GM18511 (cell line): ENCODE measurements around the gene MDGA2.
"Not testable (repeated sequence)": the region's sequence is repeated elsewhere in the genome, so short reads cannot be mapped to it uniquely, and the experiment has no call there.

Source experiments
- ATAC-seq: cut with Tn5 transposase; IDR thresholded peaks from one replicate; pipeline ENCODE4 v1.9.1; 2021; ENCODE audit warnings: mild to moderate bottlenecking, moderate library complexity; ENCODE audit not compliant: unreplicated experiment

Gene MDGA2

DNA sequence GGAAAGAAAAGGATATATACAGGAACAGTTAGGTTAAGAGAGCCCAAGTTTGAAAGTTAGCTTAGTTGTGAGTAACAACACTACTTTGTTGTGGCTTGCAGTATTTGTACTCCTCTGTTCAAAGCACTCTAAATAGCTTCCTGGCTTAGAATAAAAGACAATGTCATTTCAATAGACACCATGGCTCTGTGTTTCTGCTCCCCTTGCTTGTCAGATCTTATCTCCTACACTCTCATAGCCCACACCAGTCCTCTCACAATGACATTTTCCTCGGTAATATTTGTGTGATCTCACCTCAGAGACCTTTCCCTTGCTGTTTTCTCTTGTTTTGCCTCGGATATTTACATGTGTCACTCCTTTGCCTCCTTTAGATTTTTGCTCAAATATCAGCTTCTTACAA, 418.4 kb downstream of the MDGA2 start:
- ATAC-seq, result no peak

DNA sequence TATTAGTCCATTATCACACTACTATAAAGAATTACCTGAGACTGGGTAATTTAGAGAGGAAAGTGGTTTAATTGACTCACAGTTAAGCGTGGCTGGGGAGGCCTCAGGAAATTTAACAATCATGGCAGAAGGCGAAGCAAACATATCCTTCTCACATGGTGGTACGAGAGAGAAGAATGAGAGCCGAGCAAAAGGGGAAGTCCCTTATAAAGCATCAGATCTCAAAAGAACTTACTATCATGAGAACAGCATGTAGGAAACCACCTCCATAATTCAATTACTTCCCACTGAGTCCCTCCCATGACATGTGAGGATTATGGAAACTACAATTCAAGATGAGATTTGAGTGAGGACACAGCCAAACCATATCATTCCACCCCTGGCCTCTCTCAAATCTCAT, 422.6 kb downstream of the MDGA2 start:
- no peak for ATAC-seq

DNA sequence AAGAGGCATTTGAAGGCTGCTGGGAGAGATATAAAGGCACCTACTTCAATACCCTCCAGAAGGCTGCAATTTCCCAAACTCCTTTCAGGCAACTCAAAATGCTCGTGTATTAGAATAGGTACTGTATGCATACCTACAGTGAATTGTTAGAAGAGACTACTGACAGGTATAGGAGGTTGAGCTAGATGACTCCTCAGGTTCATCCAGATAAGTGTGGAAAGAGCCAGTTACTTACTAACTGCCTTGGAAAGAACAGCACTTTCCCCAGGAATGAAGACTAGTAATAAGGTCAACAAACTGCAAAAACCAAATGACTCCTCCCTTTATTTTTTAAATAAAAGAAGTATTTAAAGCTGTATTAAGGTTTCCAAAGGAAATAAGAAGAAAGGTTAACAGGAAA, 429.0 kb downstream of the MDGA2 start:
- ATAC-seq, result no peak

DNA sequence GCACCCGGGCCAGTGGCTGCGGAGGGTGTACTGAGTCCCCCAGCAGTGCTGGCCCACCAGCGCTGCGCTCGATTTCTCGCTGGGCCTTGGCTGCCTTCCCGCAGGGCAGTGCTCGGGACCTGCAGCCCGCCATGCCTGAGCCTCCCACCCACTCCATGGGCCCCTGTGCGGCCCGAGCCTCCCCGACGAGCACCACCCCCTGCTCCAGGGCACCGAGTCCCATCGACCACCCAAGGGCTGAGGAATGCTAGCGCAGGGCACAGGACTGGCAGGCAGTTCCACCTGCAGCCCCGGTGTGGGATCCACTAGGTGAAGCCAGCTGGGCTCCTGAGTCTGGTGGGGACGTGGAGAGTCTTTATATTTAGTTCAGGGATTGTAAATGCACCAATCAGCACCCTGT, 432.8 kb downstream of the MDGA2 start:
- ATAC-seq, result not testable (repeated sequence)

DNA sequence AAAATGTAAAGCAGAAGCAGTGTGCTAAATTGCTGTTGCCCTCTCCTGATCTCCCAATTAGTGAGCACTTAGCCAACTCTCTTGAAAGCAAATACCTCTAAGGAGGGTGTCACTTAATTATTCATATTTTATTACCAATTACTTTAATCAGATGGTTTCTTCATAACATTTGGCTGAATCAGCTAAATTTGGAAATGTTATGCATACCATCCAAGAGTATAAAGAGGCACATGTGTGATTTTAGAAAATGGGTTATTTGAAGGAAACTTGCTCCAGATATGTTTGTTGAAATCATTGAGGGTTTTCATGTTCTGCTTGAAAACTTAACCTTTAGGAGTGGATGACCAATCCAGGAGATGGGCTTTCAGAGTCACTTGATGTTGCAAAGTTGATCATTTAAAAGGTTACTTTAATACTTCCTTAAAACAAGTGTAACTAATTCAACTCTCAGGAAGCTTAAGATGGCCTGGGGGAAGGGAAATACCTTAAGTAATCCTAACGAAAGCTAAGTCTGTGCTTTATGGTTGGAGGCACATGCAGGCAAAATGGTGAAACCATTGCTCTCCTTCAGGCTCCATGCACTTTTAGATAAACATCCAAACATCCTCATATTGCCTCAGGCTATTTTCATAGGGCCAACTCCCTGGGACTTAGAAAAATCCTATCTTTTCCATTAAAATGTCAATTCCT, 434.5 kb downstream of the MDGA2 start:
- ATAC-seq, result no peak

DNA sequence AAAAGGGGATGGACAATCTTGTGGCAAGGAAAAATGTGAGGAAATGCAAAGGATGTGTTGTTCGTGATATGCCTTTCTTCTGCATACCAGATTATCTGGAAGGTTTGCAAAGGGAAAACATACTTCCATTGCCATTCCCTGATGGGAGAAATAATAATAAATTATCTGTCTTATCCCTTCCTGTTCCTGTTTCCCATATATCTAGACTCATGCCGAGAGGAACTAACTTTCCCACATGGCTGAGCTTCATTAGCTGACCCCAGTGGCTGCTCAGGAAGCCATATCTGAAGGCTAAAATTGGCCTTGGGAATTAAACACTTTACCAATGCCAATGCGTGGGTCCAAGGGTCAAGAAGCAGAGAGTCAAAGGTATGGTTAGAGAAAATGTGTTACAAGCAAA, 439.8 kb downstream of the MDGA2 start:
- ATAC-seq, result no peak

DNA sequence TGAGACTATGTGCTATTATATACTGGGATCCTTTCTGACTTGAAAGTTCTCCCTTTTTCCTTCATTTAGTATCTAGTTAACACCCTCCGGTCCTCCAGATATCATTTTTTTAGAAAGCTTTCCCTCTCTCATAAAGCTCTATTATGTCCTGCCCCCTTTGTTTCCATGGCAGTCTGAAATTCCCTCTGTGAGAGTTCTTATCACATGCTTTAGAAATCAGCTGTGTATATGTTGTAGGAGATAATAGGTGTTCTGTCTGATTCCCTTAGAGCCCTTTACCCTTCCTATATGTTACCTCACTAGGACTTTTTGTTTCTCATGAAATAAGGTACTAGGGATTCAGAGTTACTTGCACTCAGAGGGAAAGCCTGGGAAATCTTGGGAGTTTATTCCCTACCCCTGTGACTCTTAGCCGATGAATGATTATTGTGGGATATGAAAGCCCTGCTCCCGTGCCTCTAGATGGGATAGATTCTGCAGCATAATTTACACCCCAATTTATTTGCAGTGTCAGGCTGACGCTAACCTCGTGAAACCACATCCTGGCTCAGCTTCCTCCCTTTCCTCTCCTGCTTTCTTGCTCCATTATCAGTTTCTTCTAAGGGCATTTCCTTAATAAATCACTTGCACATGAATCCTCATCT, 448.4 kb downstream of the MDGA2 start:
- ATAC-seq, result no peak

DNA sequence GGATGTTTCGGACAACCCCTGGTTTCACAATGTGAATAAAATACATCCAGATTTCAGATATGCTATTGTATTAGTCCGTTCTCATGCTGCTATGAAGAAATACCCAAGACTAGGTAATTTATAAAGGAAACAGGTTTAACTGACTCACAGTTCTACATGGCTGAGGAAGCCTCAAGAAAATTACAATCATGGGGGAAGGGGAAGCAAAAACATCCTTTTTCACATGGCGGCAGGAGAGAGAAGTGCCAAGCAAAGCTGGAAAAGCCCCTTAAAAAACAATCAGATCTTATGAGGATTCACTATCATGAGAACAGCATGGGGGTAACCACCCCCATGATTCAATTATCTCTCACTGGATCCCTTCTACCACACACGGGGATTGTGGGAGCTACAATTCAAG, 451.7 kb downstream of the MDGA2 start:
- ATAC-seq, result no peak

DNA sequence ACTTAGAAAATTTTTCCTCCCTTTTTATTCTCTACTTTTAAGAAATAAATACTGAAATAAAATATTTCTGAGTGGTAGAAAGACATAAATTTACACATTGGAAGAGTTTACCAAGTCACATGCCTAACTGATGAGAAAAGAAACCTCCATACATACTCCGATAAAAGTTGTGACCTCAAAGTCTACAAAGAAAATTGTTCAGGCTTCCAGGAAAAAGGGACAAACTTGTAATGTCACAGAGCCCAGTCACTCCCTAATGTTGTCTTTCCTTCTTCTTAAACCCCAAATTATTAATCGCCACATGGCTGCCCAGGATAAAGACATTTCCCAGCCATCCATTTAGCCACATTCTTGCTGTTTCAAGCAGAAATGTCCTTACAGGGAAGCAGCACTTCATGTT, 455.3 kb downstream of the MDGA2 start:
- ATAC-seq, result no peak

DNA sequence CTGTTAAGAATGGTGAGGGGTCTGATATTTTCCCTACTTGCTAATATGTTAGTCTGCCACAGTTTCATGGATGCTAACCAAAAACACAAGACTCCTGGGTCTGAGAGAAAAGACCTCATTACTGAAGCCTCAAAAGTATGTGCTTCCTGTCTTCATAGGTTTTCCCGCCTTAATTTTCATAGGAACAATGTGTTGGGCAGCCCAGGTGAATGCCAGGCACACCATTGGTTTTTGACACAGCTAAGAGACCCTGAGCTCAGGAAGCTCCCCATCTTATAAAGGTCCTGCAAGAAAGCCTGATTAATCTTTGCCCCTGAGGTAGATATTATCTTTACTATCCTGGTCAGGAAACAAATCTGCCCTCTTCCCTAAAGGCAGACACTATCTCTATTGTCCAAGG, 464.1 kb downstream of the MDGA2 start:
- ATAC-seq, result no peak

DNA sequence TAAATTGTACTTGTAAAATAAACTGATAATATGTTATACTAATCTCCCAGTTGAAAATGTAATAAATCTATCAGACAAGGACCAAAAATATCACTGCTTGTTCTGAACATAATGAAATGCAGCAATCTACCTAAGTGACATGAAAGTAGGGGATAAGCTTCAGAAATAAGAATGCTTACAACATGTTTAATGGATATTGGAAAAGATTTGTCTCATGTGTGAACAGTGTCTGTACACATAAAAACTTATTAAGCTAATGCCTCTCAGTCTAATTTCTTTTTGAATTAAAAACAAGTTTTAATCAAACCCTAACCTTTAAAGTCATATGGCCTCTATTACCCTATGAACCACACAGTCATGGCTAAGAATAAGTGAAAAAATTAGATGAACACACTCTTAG, 465.3 kb downstream of the MDGA2 start:
- no peak for ATAC-seq

DNA sequence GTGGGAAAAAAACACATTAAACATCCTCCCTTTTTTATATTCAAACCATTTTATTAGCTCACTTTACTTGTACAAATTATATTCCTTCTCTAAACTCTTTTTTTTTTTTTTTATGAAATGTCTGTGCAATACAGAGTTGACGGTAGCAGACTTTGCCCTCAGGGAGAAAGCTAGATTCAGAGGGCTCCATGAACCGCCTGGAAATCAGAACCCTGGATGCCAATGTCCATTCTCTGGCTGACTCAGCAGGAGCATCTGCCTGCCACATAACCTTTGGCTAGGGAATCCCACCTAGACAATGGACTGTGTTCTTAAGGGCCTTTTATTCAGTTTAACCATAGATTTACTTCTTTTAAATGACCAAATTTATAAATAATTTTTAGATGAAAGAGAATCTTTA, 467.0 kb downstream of the MDGA2 start:
- ATAC-seq, result no peak

DNA sequence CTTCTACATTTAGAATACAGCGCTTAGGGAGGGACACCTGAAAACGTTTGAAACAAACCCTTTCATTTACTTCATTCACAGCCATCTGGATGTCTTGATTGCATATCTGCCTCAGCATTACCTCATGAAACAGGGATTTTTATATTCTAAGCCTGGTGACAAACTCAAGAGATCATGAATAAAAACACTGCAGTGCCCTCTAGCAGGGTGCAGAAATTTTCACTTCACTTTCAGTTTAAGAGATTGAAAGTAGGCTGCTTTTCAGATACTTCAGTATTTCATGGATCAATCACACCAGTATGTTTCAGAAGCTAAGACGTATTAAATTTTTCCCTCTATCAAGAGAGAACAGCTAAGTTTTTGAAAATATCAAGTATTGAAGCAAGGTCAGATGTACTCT, 467.8 kb downstream of the MDGA2 start:
- ATAC-seq, result no peak

DNA sequence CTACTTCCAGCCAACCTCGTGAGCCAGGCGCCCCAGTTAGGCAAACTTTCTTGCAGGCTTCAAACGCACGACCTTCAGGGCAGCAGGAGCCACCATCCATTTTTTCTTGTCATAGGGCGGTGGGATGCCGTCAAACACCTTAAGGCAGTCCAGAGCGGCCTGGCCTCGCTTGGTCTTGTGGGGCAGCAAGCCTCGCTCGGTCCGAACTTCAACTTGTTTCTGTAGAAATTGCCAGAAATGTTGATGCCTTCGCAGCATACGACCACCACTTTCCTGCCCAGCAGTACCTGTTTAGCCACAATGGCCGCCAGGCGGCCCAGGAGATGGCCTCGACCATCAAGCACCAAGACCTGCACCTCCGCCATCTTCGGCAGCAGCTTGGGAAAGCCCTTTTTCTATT, 474.7 kb downstream of the MDGA2 start:
- ATAC-seq, result no peak

DNA sequence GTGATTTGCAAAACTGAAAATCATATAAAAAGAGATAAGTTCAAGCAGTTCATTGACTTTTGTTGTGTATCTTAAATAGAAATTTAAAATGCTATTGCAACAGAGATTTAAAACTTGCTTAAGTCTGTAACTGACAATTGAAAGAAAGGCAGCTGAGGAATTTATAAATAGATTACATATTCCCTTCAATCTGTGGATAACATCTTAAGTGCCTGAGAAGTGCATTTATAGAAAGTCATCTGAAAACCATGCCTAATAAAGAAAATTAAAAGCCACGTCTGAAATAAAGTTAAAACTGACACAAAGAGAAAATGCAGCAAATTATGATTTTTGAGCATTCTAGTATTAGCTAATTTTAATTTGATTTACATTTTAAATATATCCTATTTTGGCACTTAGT, 479.8 kb downstream of the MDGA2 start:
- ATAC-seq, result no peak

DNA sequence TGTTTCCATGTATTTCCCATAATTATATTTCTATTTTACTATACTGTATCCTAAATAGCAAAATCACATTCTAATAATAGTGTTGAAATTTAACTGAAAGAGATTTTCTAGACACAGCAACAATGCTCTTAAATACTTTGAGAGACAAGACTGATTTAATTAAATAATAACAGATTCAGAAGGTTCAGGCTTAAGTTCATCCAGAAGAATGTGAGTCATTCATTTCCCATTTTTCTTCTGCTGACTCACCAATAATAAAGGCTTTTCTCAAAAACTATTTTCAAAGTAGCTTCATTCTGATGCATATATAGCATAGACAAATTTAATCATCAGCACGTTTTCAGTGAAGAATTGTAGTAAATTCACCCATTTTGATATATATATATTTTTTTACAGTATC, 481.4 kb downstream of the MDGA2 start:
- no peak for ATAC-seq

DNA sequence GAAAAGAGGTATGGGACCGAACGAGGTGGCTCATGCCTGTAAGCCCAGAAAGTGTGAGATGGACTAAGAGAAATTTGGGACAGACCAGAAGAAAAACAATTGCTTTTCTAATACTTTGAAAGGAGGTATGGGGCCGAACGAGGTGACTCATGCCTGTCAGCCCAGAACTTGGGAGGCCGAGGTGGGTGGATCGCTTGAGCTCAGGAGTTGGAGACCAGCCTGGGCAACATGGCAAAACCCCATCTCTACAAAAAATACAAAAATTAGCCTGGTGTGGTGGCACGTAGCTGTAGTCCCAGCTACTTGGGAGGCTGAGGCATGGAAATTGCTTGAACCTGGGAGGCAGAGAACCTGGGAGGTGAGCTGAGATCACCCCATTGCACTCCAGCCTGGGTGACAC, 483.2 kb downstream of the MDGA2 start:
- not testable (repeated sequence) for ATAC-seq

DNA sequence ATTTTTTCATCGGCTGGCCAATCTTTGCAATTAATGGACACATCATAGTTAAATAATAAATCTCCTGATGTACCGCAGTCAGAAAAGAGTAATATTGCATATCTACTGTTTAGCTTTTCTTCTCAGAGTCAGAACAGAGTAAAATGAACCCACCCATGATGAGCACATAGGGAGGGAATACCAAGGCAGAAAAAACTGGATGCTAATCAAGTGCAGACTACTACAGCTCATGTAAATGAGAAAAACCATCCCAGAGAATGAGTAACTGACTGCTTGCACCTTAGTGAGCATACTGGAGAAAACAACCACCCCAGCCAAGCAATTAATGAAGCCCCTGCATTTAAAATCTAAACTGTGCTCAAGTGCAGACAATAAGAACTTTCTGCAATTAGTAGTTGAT, 483.7 kb downstream of the MDGA2 start:
- ATAC-seq, result no peak

DNA sequence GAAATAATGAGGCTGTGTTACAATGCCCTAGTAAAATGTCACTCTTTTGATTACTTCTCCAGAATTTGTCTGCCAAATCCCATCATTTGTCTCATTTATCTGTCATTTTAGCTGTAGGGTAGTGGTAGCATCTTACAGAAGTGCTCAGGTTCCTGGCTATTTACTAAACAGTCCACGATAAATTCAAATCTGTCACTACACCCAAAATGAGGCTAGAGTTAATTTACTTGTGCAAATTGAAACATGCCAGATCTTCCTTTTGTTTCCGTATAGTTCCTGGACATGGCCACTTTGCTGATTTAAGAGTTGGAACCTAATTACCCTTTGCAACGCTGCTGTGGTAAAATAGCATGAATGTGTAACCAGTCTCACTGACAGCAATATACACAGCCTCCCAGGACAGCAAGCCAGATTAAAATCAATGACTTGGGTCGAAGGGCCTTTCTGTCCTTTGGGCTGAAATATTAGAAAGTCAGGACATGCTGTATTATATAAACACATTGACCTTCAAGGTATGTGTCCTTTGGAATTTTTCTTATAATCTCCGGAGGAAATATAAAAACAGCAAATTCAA, 485.4 kb downstream of the MDGA2 start:
- no peak for ATAC-seq

DNA sequence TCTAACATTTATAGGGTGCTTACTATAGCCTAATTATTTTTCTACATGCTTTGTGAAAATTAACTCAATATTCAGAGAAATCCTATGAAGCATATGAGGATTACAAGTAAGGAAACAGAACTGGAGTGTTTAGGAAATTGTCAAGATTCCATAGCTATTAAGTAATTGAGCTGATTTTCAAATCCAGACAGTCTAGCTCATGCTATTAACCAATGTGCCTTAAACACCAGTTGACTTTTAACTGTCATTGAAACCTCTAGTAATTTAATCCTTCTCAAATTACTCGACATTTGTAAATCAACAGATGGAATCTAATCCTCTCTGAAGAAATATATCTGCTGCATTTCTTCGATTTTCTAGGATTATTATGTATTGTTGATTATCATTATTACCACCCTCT, 488.9 kb downstream of the MDGA2 start:
- no peak for ATAC-seq

DNA sequence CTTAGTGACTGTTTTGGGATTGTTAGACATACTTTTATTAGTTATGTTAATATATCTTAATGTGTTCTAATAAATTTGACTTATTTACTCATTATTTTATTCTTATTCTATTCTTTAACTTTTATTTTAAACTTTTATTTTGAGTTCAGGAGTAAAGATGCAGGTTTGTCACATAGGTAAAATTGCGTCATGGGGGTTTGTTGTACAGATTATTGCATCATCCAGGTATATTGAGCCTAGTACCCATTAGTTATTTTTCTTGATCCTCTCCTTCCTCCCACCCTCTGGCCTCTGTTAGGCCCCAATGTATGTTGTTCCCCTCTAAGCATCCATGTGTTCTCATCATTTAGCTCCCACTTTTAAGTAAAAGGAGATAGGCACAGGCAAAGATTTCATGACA, 495.5 kb downstream of the MDGA2 start:
- ATAC-seq, result no peak

DNA sequence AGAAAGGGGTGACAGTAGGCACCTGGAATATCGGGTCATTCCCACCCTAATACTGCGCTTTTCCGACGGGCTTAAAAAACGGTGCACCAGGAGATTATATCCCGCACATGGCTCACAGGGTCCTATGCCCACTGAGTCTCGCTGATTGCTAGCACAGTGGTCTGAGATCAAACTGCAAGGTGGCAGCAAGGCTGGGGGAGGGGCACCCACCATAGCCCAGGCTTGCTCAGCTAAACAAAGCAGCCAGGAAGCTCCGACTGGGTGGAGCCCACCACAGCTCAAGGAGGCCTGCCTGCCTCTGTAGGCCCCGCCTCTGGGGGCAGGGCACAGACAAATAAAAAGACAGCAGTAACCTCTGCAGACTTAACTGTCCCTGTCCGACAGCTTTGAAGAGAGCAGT, 503.5 kb downstream of the MDGA2 start:
- not testable (repeated sequence) for ATAC-seq

DNA sequence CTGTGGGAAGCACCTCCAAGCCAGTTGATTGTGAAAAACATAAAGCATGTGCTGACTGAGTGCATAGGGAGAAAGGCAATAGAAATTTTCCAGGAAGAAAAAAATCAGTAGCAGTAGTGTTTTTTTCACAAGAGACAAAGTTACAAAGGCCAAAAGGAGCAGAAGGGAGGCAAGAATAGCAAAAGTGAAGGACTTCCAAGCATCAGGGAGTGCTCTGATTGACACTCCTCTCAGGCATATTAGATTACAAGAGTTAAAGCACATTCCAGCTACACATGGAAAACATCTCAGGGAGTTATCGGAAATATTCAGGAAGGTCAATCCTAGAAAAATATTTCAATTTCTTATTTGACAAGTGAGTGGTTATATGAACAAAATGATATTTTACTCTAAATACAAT, 508.0 kb downstream of the MDGA2 start:
- ATAC-seq, result no peak
